ENCODE results near the gene MB21D2.

- TF ChIP-seq CTCF (conservative IDR thresholded peaks at IDR 0.05; ENCODE audit: low read depth in 2 of 2) (no peak), ETS1 (IDR thresholded peaks at IDR 0.05) (no peak), EZH2 (IDR thresholded peaks at IDR 0.05; ENCODE audit: low read depth, unreplicated experiment) (no peak), REST (IDR thresholded peaks at IDR 0.05; ENCODE audit: unreplicated experiment) (no peak), POLR2AphosphoS5 (IDR thresholded peaks at IDR 0.05; ENCODE audit: low read depth) (no peak), CREB1 (CRISPR knock-in tag; IDR thresholded peaks at IDR 0.05; ENCODE audit: low read depth) (no peak), JUNB (IDR thresholded peaks at IDR 0.05; ENCODE audit: unreplicated experiment) (no peak), ZNF331 (CRISPR knock-in tag; IDR thresholded peaks at IDR 0.05; ENCODE audit: low read depth) (no peak), EZH2phosphoT487 (IDR thresholded peaks at IDR 0.05; ENCODE audit: unreplicated experiment) (no peak), ZNF114 (CRISPR knock-in tag; IDR thresholded peaks at IDR 0.05) (no peak)
Measured at GRCh38 chr3:192847941-192848340, 69.7 kb downstream of the MB21D2 start.

Measured in GM23338 (cell line).